HepG2 (cell line): ENCODE data around the gene DYNC2LI1.

Experiments used
- EZH2 ChIP-seq: conservative IDR thresholded peaks from 2 replicates; pipeline ENCODE4 v1.6.1; 2012; ENCODE audit warnings: mild to moderate bottlenecking, low read depth, low read length, moderate library complexity
- GLI4 ChIP-seq: sonication (generic); formaldehyde crosslinking; IDR thresholded peaks from 2 replicates; pipeline ENCODE4 v1.5.1; 2020; ENCODE audit warnings: missing genetic modification reagents, mild to moderate bottlenecking, moderate library complexity, borderline replicate concordance
- MAZ ChIP-seq, 2 experiments: sonication (generic) in 1 of 2; formaldehyde crosslinking in 1 of 2; IDR thresholded peaks; 2 replicates each; pipeline versions ENCODE4 v1.5.0 to v1.6.1; 2012 to 2020; ENCODE audit warnings: low read depth in 2 of 2, mild to moderate bottlenecking in 2 of 2, borderline replicate concordance in 1 of 2, improper control_type of control experiment in 1 of 2, low read length in 1 of 2, missing genetic modification reagents in 1 of 2, moderate library complexity in 1 of 2
- MEIS1 ChIP-seq: sonication (generic); formaldehyde crosslinking; IDR thresholded peaks from 2 replicates; pipeline ENCODE4 v1.9.0; 2021; ENCODE audit warnings: mild to moderate bottlenecking, missing genetic modification reagents, moderate library complexity, borderline replicate concordance
- TAF1 ChIP-seq: sonication (generic); formaldehyde crosslinking; IDR thresholded peaks from 2 replicates; pipeline ENCODE4 v1.4.0; 2020; ENCODE audit warnings: missing genetic modification reagents
- TCF12 ChIP-seq, 2 experiments: fragments of 450-650 bp in 1 of 2; sonication (generic) in 1 of 2; formaldehyde crosslinking in 1 of 2; IDR thresholded peaks; 2 replicates each; pipeline versions ENCODE4 v1.6.1 to v1.8.0; 2017 to 2022; ENCODE audit warnings: antibody characterized with exemption in 1 of 2, mild to moderate bottlenecking in 1 of 2, missing genetic modification reagents in 1 of 2, moderate library complexity in 1 of 2
- YEATS4 ChIP-seq: sonication (generic); formaldehyde crosslinking; IDR thresholded peaks from 2 replicates; pipeline ENCODE4 v1.4.0; 2020; ENCODE audit warnings: missing genetic modification reagents, borderline replicate concordance
- ZNF766 ChIP-seq: sonication (generic); formaldehyde crosslinking; IDR thresholded peaks from 2 replicates; pipeline ENCODE4 v1.5.0; 2020; ENCODE audit warnings: missing genetic modification reagents, borderline replicate concordance
- ZSCAN29 ChIP-seq: sonication (generic); formaldehyde crosslinking; conservative IDR thresholded peaks from 2 replicates; pipeline ENCODE4 v1.4.0; 2020; ENCODE audit warnings: mild to moderate bottlenecking, missing genetic modification reagents
- TF ChIP-seq, protein P1 (sequence below): sonication (generic); formaldehyde crosslinking; IDR thresholded peaks from 2 replicates; pipeline ENCODE4 v1.5.0; 2020; ENCODE audit warnings: mild to moderate bottlenecking, missing genetic modification reagents, moderate library complexity
- TF ChIP-seq, protein P2 (sequence below): sonication (generic); formaldehyde crosslinking; IDR thresholded peaks from 2 replicates; pipeline ENCODE4 v1.4.0; 2020; ENCODE audit warnings: missing genetic modification reagents, borderline replicate concordance
- TF ChIP-seq, protein P3 (sequence below): sonication (generic); formaldehyde crosslinking; IDR thresholded peaks from 2 replicates; pipeline ENCODE4 v1.8.1; 2023; ENCODE audit warnings: missing genetic modification reagents, mild to moderate bottlenecking, borderline replicate concordance

DNA sequence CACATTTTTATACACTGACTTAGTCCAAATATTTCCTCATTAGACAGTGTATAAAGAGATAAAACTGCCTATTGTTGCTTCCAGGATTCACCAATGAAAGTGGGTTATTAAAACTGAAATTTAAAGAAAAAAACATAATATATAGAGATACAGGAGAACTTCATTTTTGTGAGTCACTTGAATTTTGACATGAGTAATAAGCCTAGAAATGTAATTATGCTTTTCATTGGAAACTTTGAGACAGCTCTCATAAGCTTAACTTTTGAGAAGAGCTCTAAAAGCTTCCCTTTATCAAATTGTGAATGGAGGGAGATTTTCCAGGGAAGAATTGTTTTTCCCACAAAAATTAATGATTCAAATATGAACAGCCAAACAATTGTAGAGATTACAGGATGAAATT lies 14.1 kb downstream of the DYNC2LI1 start:
- no peak for TF ChIP-seq ZSCAN29 (CRISPR knock-in tag)
- no peak for TF ChIP-seq TCF12 (IDR thresholded peaks at IDR 0.05)
- TF ChIP-seq TCF12 (CRISPR knock-in tag; IDR thresholded peaks at IDR 0.05) = no peak
- TF ChIP-seq, protein P1, sequence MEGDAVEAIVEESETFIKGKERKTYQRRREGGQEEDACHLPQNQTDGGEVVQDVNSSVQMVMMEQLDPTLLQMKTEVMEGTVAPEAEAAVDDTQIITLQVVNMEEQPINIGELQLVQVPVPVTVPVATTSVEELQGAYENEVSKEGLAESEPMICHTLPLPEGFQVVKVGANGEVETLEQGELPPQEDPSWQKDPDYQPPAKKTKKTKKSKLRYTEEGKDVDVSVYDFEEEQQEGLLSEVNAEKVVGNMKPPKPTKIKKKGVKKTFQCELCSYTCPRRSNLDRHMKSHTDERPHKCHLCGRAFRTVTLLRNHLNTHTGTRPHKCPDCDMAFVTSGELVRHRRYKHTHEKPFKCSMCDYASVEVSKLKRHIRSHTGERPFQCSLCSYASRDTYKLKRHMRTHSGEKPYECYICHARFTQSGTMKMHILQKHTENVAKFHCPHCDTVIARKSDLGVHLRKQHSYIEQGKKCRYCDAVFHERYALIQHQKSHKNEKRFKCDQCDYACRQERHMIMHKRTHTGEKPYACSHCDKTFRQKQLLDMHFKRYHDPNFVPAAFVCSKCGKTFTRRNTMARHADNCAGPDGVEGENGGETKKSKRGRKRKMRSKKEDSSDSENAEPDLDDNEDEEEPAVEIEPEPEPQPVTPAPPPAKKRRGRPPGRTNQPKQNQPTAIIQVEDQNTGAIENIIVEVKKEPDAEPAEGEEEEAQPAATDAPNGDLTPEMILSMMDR = no peak
- TF ChIP-seq MEIS1 (CRISPR knock-in tag) = no peak
- no peak for TF ChIP-seq MAZ (IDR thresholded peaks at IDR 0.05; ENCODE audit: borderline replicate concordance, low read depth, low read length)
- no peak for TF ChIP-seq MAZ (CRISPR knock-in tag; IDR thresholded peaks at IDR 0.05; ENCODE audit: low read depth)
- TF ChIP-seq, protein P2, sequence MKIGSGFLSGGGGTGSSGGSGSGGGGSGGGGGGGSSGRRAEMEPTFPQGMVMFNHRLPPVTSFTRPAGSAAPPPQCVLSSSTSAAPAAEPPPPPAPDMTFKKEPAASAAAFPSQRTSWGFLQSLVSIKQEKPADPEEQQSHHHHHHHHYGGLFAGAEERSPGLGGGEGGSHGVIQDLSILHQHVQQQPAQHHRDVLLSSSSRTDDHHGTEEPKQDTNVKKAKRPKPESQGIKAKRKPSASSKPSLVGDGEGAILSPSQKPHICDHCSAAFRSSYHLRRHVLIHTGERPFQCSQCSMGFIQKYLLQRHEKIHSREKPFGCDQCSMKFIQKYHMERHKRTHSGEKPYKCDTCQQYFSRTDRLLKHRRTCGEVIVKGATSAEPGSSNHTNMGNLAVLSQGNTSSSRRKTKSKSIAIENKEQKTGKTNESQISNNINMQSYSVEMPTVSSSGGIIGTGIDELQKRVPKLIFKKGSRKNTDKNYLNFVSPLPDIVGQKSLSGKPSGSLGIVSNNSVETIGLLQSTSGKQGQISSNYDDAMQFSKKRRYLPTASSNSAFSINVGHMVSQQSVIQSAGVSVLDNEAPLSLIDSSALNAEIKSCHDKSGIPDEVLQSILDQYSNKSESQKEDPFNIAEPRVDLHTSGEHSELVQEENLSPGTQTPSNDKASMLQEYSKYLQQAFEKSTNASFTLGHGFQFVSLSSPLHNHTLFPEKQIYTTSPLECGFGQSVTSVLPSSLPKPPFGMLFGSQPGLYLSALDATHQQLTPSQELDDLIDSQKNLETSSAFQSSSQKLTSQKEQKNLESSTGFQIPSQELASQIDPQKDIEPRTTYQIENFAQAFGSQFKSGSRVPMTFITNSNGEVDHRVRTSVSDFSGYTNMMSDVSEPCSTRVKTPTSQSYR = no peak
- no peak for TF ChIP-seq GLI4 (CRISPR knock-in tag)
- TF ChIP-seq EZH2 = no peak
- no peak for TF ChIP-seq TAF1
- TF ChIP-seq ZNF766 = no peak
- no peak for TF ChIP-seq YEATS4 (CRISPR knock-in tag)
- TF ChIP-seq, protein P3, sequence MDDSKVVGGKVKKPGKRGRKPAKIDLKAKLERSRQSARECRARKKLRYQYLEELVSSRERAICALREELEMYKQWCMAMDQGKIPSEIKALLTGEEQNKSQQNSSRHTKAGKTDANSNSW (CRISPR knock-in tag) = no peak
